Peyer's patch (tissue), 4 donors: ENCODE measurements around the gene A2ML1.
A peak's percentile ranks its signal among the peaks of the same experiment; 100 is the strongest.

Source experiments
- POLR2A ChIP-seq, 2 donors: fragments of 450-650 bp; IDR thresholded peaks; one replicate each; pipeline ENCODE4 v1.5.1; 2017; ENCODE audit warnings: antibody characterized with exemption in 2 of 2, mild to moderate bottlenecking in 2 of 2, moderate library complexity in 2 of 2
- TF ChIP-seq, protein P1 (sequence below), 6 experiments: fragments of 450-650 bp in 4 of 6; fragments of 200-600 bp in 2 of 6; sonication (generic) in 1 of 6; IDR thresholded peaks; one replicate each; pipeline ENCODE4 v1.5.1; 2017 to 2019; ENCODE audit warnings: antibody characterized with exemption in 6 of 6, mild to moderate bottlenecking in 3 of 6, moderate library complexity in 1 of 6

DNA sequence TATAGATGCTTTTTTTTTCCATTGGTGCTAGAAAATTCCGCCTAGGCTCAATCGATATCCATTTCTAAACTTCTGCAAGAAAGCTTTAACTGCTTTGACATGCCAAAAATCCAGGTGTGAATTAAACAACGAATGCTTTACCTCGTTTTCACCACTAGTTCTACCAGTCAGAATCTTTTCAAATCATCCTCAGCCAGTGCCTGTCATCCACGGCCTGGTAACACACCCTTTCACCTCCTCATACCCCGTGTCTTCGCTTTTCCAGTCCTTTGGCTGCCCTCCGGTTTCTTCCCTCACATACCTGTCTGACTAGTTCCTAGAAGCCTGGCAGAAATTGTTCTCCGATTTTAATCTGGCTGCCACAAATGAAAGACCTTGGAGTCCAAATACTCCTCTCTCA, 90.5 kb downstream of the A2ML1 start:
- TF ChIP-seq, protein P1, sequence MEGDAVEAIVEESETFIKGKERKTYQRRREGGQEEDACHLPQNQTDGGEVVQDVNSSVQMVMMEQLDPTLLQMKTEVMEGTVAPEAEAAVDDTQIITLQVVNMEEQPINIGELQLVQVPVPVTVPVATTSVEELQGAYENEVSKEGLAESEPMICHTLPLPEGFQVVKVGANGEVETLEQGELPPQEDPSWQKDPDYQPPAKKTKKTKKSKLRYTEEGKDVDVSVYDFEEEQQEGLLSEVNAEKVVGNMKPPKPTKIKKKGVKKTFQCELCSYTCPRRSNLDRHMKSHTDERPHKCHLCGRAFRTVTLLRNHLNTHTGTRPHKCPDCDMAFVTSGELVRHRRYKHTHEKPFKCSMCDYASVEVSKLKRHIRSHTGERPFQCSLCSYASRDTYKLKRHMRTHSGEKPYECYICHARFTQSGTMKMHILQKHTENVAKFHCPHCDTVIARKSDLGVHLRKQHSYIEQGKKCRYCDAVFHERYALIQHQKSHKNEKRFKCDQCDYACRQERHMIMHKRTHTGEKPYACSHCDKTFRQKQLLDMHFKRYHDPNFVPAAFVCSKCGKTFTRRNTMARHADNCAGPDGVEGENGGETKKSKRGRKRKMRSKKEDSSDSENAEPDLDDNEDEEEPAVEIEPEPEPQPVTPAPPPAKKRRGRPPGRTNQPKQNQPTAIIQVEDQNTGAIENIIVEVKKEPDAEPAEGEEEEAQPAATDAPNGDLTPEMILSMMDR (IDR thresholded peaks at IDR 0.05), result peak in 4 of 6 experiments; percentile 8 to 17 (median 10)
- TF ChIP-seq POLR2A (IDR thresholded peaks at IDR 0.05), result no peak
